HCT116 (cell line): ENCODE results near the gene SVEP1.
"Not testable (repeated sequence)": the region's sequence is repeated elsewhere in the genome, so short reads cannot be mapped to it uniquely, and the experiment has no call there.

ENCODE experiments used
- CEBPB ChIP-seq: IDR thresholded peaks from 2 replicates; pipeline ENCODE4 v1.6.1; 2012; ENCODE audit warnings: low read depth
- CTCF ChIP-seq, 3 experiments: fragments of 200-600 bp in 1 of 3; sonication (generic) in 1 of 3; IDR thresholded peaks in 2 of 3; conservative IDR thresholded peaks in 1 of 3; 2 replicates each; pipeline ENCODE4 v1.5.1; 2012 to 2017; ENCODE audit warnings: low read depth in 2 of 3, low read length in 2 of 3, antibody characterized with exemption in 1 of 3, borderline replicate concordance in 1 of 3, control low read depth in 1 of 3, mild to moderate bottlenecking in 1 of 3, mixed read lengths in 1 of 3, mixed run types in 1 of 3, moderate library complexity in 1 of 3; ENCODE audit not compliant: insufficient read depth in 1 of 3
- POLR2A ChIP-seq: IDR thresholded peaks from 2 replicates; pipeline ENCODE4 v1.7.0; 2011; ENCODE audit warnings: borderline replicate concordance; ENCODE audit not compliant: insufficient read depth, insufficient read length; ENCODE audit errors: extremely low read depth

- not testable (repeated sequence) for TF ChIP-seq CEBPB; POLR2A; CTCF (IDR thresholded peaks at IDR 0.05 in 2 of 3, conservative IDR thresholded peaks at IDR 0.05 in 1 of 3; ENCODE audit: borderline replicate concordance in 1 of 3, insufficient read depth in 1 of 3, low read depth in 2 of 3, low read length in 2 of 3)
These were observed 48.3 kb downstream of the SVEP1 start for GRCh38 chr9:110531241-110531640.
